Ishikawa (cell line): ENCODE data around the gene USP30.

ENCODE experiments used
- CREB1 ChIP-seq: IDR thresholded peaks from 2 replicates; pipeline ENCODE4 v1.6.1; 2012; ENCODE audit warnings: low read depth
- EGR1 ChIP-seq: IDR thresholded peaks from 2 replicates; pipeline ENCODE4 v1.6.1; 2012
- FOXM1 ChIP-seq: IDR thresholded peaks from 2 replicates; pipeline ENCODE4 v1.6.1; 2012; ENCODE audit warnings: low read depth, borderline replicate concordance
- RAD21 ChIP-seq: IDR thresholded peaks from 2 replicates; pipeline ENCODE4 v1.6.1; 2012; ENCODE audit warnings: low read depth
- TAF1 ChIP-seq: IDR thresholded peaks from 2 replicates; pipeline ENCODE4 v1.6.1; 2012; ENCODE audit warnings: low read depth, mild to moderate bottlenecking
- TCF12 ChIP-seq: IDR thresholded peaks from 2 replicates; pipeline ENCODE4 v1.6.1; 2012; ENCODE audit warnings: low read depth
- TEAD4 ChIP-seq: IDR thresholded peaks from 2 replicates; pipeline ENCODE4 v1.6.1; 2012

DNA sequence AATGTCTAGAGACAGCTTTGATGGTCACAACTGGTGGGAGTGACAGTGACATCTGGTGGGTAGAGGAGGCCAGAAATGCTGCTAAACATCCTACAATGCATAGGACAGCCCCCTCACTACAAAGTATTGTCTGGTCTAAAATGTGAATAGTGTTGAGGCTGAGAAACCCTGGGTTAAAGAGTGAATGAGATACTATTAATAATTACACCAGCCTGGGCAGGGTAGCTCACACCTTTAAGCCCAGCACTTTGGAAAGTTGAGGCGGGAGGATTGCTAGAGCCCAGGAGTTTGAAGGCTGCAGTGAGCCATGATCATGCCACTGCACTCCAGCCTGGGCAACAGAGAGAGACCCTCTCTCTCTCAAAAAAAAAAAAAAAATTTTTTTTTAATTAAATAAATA lies 42.6 kb upstream of the USP30 start:
- TF ChIP-seq CREB1 (no peak), FOXM1 (no peak), TEAD4 (no peak), TCF12 (no peak), RAD21 (no peak), TAF1 (no peak), EGR1 (no peak)
